HepG2 (cell line): ENCODE measurements around the gene SLC9A9. TPM values are rescaled to one million over a fixed set of nuclear protein-coding genes. Genes with fewer than 3 reads are reported as not detected.

Experiments
- ATAC-seq: fragments of 200-7000 bp; cut with Tn5 transposase; 3 replicates; pipeline ENCODE4 v1.9.1; 2020; ENCODE audit warnings: mild to moderate bottlenecking, moderate library complexity
- BruUV-seq: library from RNA; stranded (reverse); fragments of 400-500 nt; replicated peaks from 2 replicates; lab custom pipeline; 2021; lab: Mats Ljungman, UMichigan
- CTCF ChIA-PET: fragments of 300-600 bp; formaldehyde crosslinking; extraction: SDS; loops from one replicate; lab custom pipeline; 2021; ENCODE audit warnings: low total read pairs, inconsistent platforms, low intra/inter-chr PET ratio; lab: Yijun Ruan, JAX
- POLR2A ChIA-PET: fragments of 350-600 bp; sonication (Branson Sonifier 250); formaldehyde crosslinking; loops from one replicate; lab custom pipeline; 2020; ENCODE audit warnings: antibody characterized with exemption, inconsistent platforms; lab: Yijun Ruan, JAX
- DNase-seq: peaks from one replicate; pipeline ENCODE4 v3.0.0-alpha.2; 2015; ENCODE audit warnings: low spot score
- FAIRE-seq: peaks from 3 replicates; lab custom pipeline; 2011; peaks lifted over from hg19 to GRCh38; lab: Jason Lieb, UNC
- H2AFZ ChIP-seq: one replicate; pipeline ENCODE4 v1.6.1; 2011; ENCODE audit warnings: low read length, inconsistent platforms
- H3K27ac ChIP-seq: fragments of 300-600 bp; 3 replicates; pipeline ENCODE4 v1.8.0; 2011; ENCODE audit warnings: mixed run types, mild to moderate bottlenecking, mixed read lengths, low read length, inconsistent platforms; ENCODE audit not compliant: insufficient read depth; ENCODE audit errors: extremely low read length
- H3K27me3 ChIP-seq, 2 experiments: fragments of 200-600 bp in 1 of 2; 2 replicates in 1 of 2; 3 replicates in 1 of 2; pipeline versions ENCODE4 v1.6.0 to v1.8.0; 2011; ENCODE audit warnings: low read length in 2 of 2, mild to moderate bottlenecking in 2 of 2, moderate library complexity in 2 of 2, inconsistent platforms in 1 of 2; ENCODE audit not compliant: insufficient read depth in 2 of 2, control insufficient read depth in 1 of 2
- H3K36me3 ChIP-seq, 2 experiments: fragments of 200-600 bp in 1 of 2; replicated peaks in 1 of 2; 2 replicates in 1 of 2; 3 replicates in 1 of 2; pipeline versions ENCODE4 v1.5.1 to v1.8.0; 2011; ENCODE audit warnings: low read length in 2 of 2, inconsistent platforms in 1 of 2; ENCODE audit not compliant: insufficient read depth in 2 of 2, control insufficient read depth in 1 of 2
- H3K4me1 ChIP-seq: 2 replicates; pipeline ENCODE4 v1.5.1; 2012; ENCODE audit warnings: low read length, inconsistent platforms; ENCODE audit not compliant: insufficient read depth
- H3K4me2 ChIP-seq: 2 replicates; pipeline ENCODE4 v1.6.0; 2011; ENCODE audit warnings: low read depth, low read length, inconsistent platforms
- H3K4me3 ChIP-seq, 3 experiments: fragments of 200-600 bp in 1 of 3; sonication (generic), shearing (Covaris generic) in 1 of 3; replicated peaks in 1 of 3; 2 replicates each; pipeline ENCODE4 v1.5.1; 2011 to 2016; ENCODE audit warnings: low read length in 3 of 3, inconsistent platforms in 2 of 3, low read depth in 2 of 3, mild to moderate bottlenecking in 2 of 3, control low read depth in 1 of 3, mixed read lengths in 1 of 3; ENCODE audit not compliant: insufficient read depth in 1 of 3
- H3K79me2 ChIP-seq: one replicate; pipeline ENCODE4 v1.6.1; 2011; ENCODE audit warnings: low read length, inconsistent platforms; ENCODE audit not compliant: insufficient read depth
- H3K9ac ChIP-seq: 2 replicates; pipeline ENCODE4 v1.6.0; 2011; ENCODE audit warnings: mild to moderate bottlenecking, low read depth, low read length, inconsistent platforms; ENCODE audit not compliant: insufficient read depth
- H3K9me3 ChIP-seq: 2 replicates; pipeline ENCODE4 v1.5.1; 2012; ENCODE audit warnings: mild to moderate bottlenecking, low read length
- H4K20me1 ChIP-seq: 2 replicates; pipeline ENCODE4 v1.6.0; 2011; ENCODE audit warnings: inconsistent platforms, mild to moderate bottlenecking, low read length, moderate library complexity; ENCODE audit not compliant: insufficient read depth
- GPN1 ChIP-seq: sonication (generic); formaldehyde crosslinking; IDR thresholded peaks from 2 replicates; pipeline ENCODE4 v1.5.1; 2020; ENCODE audit warnings: missing genetic modification reagents, borderline replicate concordance
- HNRNPUL1 ChIP-seq: fragments of 200-400 bp; formaldehyde crosslinking; IDR thresholded peaks from 2 replicates; pipeline ENCODE4 v1.6.1; 2017; ENCODE audit warnings: low read depth, mild to moderate bottlenecking, low read length, moderate library complexity
- IRF2 ChIP-seq: IDR thresholded peaks from 2 replicates; pipeline ENCODE4 v1.6.1; 2018; ENCODE audit warnings: missing genetic modification reagents, missing compliant biosample characterization
- JARID2 ChIP-seq: sonication (generic); formaldehyde crosslinking; IDR thresholded peaks from 2 replicates; pipeline ENCODE4 v1.8.1; 2023; ENCODE audit warnings: missing genetic modification reagents, inconsistent platforms; ENCODE audit not compliant: insufficient replicate concordance
- NR3C1 ChIP-seq: sonication (generic); formaldehyde crosslinking; IDR thresholded peaks from 2 replicates; pipeline ENCODE4 v1.4.0; 2020; ENCODE audit warnings: missing genetic modification reagents
- PHF20 ChIP-seq: sonication (generic); formaldehyde crosslinking; IDR thresholded peaks from 2 replicates; pipeline ENCODE4 v1.5.0; 2020; ENCODE audit warnings: mild to moderate bottlenecking, missing genetic modification reagents
- RAD51 ChIP-seq: fragments of 450-650 bp; IDR thresholded peaks from 2 replicates; pipeline ENCODE4 v1.6.1; 2016; ENCODE audit warnings: borderline replicate concordance
- RBAK ChIP-seq: sonication (generic); formaldehyde crosslinking; IDR thresholded peaks from 2 replicates; pipeline ENCODE4 v1.5.1; 2020; ENCODE audit warnings: mild to moderate bottlenecking, missing genetic modification reagents
- RBFOX2 ChIP-seq: fragments of 200-400 bp; formaldehyde crosslinking; IDR thresholded peaks from 2 replicates; pipeline ENCODE4 v1.6.1; 2017; ENCODE audit warnings: low read depth, mild to moderate bottlenecking, low read length
- SAP130 ChIP-seq: IDR thresholded peaks from 2 replicates; pipeline ENCODE4 v1.6.1; 2016; ENCODE audit warnings: low read depth
- SMC3 ChIP-seq: IDR thresholded peaks from 2 replicates; pipeline ENCODE4 v1.6.1; 2011; ENCODE audit warnings: low read length, improper control_type of control experiment
- SRSF4 ChIP-seq: fragments of 200-400 bp; formaldehyde crosslinking; IDR thresholded peaks from one replicate; pipeline ENCODE4 v1.6.1; 2018; ENCODE audit warnings: mild to moderate bottlenecking, low read depth, low read length, moderate library complexity; ENCODE audit not compliant: poor library complexity, severe bottlenecking
- TBX3 ChIP-seq: fragments of 450-650 bp; IDR thresholded peaks from 2 replicates; pipeline ENCODE4 v1.6.1; 2017; ENCODE audit warnings: antibody characterized with exemption, mild to moderate bottlenecking, inconsistent platforms, borderline replicate concordance
- THYN1 ChIP-seq: sonication (generic); formaldehyde crosslinking; IDR thresholded peaks from 2 replicates; pipeline ENCODE4 v1.8.1; 2023; ENCODE audit warnings: low read depth, mild to moderate bottlenecking, moderate library complexity, missing genetic modification reagents, borderline replicate concordance
- ZNF329 ChIP-seq: sonication (generic); formaldehyde crosslinking; IDR thresholded peaks from 2 replicates; pipeline ENCODE4 v1.9.0; 2021; ENCODE audit warnings: low read depth, mild to moderate bottlenecking, missing genetic modification reagents
- ZNF614 ChIP-seq: IDR thresholded peaks from 2 replicates; pipeline ENCODE4 v1.6.1; 2018; ENCODE audit warnings: missing biosample characterization, missing genetic modification reagents, inconsistent platforms, borderline replicate concordance
- WGBS: methylation state at CpG from one replicate; pipeline ENCODE4 v1.1.6; 2017; ENCODE audit warnings: low lambda C conversion rate; 5-methylcytosine and 5-hydroxymethylcytosine counted together
- in situ Hi-C: cut with HindIII; loops from 2 replicates; pipeline ENCODE4 v1.10.0; 2017; ENCODE audit warnings: low pct_unique_long_range_greater_than_20kb; ENCODE audit not compliant: extremely low pct_ligation_motif_present
- intact Hi-C: fragments of 100-400 bp; cut with micrococcal nuclease; formaldehyde crosslinking; loops from one replicate; pipeline ENCODE4 v1.10.0; 2022; ENCODE audit not compliant: unreplicated experiment
- polyA plus RNA-seq, 8 experiments: library from polyadenylated mRNA; depleted of rRNA in 3 of 8; stranded (reverse) in 7 of 8; unstranded in 1 of 8; fragments of >200 nt; fragmentation: Illumina TruSeq in 4 of 8; extraction: Trizol in 4 of 8; gene quantifications; 2 replicates each; pipeline versions ENCODE4 v1.2.1 to v1.2.3, GENCODE V29; 2011 to 2016; ENCODE audit warnings: low read depth in 4 of 8, missing spikeins in 1 of 8, mixed read lengths in 1 of 8; ENCODE audit not compliant: insufficient read depth in 1 of 8
- total RNA-seq, 5 experiments: library from RNA; depleted of rRNA; stranded (reverse); fragments of >200 nt; fragmentation: Illumina TruSeq; extraction: Trizol; gene quantifications; 2 replicates each; pipeline ENCODE4 v1.2.3, GENCODE V29; 2016; ENCODE audit warnings: low read depth in 1 of 5
- TF ChIP-seq, protein P1 (sequence below): IDR thresholded peaks from 2 replicates; pipeline ENCODE4 v1.6.1; 2016; ENCODE audit warnings: missing genetic modification reagents, missing compliant biosample characterization
- TF ChIP-seq, protein P2 (sequence below): IDR thresholded peaks from 2 replicates; pipeline ENCODE4 v1.6.1; 2016; ENCODE audit warnings: missing compliant biosample characterization, missing genetic modification reagents, borderline replicate concordance
- TF ChIP-seq, protein P3 (sequence below), 2 experiments: sonication (generic) in 1 of 2; formaldehyde crosslinking in 1 of 2; IDR thresholded peaks; 2 replicates each; pipeline versions ENCODE4 v1.6.1 to v1.9.0; 2014 to 2022; ENCODE audit warnings: antibody characterized with exemption in 1 of 2, borderline replicate concordance in 1 of 2, inconsistent platforms in 1 of 2, low read depth in 1 of 2, missing genetic modification reagents in 1 of 2

The SLC9A9 gene
- total and polyA plus RNA-seq, 2 of the 13 experiments (the other 11 are each of a cell fraction or from before 2014, with no cell fraction given) = not detected

DNA sequence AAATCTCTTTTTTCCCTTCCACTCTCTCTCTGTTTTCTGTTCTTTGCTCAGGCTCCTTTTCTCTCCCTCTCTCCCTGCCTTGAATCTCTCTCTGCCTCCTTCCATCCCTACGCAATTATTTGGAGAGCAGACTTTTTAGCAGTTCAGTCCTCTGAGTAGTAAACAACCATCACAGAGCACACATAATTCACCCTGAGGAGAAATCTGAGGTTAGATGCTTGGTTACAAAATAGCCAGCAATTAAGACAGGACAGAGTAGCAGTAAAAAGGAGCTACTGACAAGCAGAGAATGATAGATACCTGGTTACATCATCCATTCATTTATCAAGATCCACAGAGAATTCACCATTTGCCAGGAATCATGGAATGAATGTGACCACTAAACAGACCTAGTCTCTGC, 25.5 kb downstream of the SLC9A9 start:
- in situ Hi-C loops = no loop called here
- 0% methylated on average over 1 of the region's 1 CpG for WGBS
- no peak for FAIRE-seq

More for the DNA sequence above, 25.5 kb downstream of the SLC9A9 start:
- Histone ChIP-seq H3K9me3 (no peaks in the 10 kb centered on the region), H3K4me1 (no peaks in the 10 kb centered on the region), H3K4me2 (no peak overlapping the region), H3K4me3 (no peak overlapping the region), H3K27me3 (no peaks in the 10 kb centered on the region), H2AFZ (no peak overlapping the region), H3K79me2 (no peaks in the 10 kb centered on the region), H4K20me1 (no peaks in the 10 kb centered on the region), H3K9ac (no peak overlapping the region), H3K36me3 (no peaks in the 10 kb centered on the region)
- no TSS peak for BruUV-seq
- DNase-seq (no peak), ATAC-seq (no peak)
- ChIA-PET CTCF (no interaction called here), POLR2A (no interaction called here)
- TF ChIP-seq PHF20 (CRISPR knock-in tag) (no peak), RBAK (no peak), GPN1 (CRISPR knock-in tag) (no peak), ZNF329 (no peak), SMC3 (no peak), RAD51 (no peak), TBX3 (no peak), IRF2 (CRISPR knock-in tag) (no peak), NR3C1 (CRISPR knock-in tag) (no peak), RBFOX2 (no peak), JARID2 (CRISPR knock-in tag) (no peak), SAP130 (CRISPR knock-in tag) (no peak), THYN1 (no peak), HNRNPUL1 (no peak), ZNF614 (CRISPR knock-in tag) (no peak), SRSF4 (no peak)
- TF ChIP-seq, protein P1, sequence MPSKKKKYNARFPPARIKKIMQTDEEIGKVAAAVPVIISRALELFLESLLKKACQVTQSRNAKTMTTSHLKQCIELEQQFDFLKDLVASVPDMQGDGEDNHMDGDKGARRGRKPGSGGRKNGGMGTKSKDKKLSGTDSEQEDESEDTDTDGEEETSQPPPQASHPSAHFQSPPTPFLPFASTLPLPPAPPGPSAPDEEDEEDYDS = no peak
- TF ChIP-seq, protein P2, sequence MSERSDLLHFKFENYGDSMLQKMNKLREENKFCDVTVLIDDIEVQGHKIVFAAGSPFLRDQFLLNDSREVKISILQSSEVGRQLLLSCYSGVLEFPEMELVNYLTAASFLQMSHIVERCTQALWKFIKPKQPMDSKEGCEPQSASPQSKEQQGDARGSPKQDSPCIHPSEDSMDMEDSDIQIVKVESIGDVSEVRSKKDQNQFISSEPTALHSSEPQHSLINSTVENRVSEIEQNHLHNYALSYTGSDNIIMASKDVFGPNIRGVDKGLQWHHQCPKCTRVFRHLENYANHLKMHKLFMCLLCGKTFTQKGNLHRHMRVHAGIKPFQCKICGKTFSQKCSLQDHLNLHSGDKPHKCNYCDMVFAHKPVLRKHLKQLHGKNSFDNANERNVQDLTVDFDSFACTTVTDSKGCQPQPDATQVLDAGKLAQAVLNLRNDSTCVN (CRISPR knock-in tag) = no peak
- TF ChIP-seq, protein P3, sequence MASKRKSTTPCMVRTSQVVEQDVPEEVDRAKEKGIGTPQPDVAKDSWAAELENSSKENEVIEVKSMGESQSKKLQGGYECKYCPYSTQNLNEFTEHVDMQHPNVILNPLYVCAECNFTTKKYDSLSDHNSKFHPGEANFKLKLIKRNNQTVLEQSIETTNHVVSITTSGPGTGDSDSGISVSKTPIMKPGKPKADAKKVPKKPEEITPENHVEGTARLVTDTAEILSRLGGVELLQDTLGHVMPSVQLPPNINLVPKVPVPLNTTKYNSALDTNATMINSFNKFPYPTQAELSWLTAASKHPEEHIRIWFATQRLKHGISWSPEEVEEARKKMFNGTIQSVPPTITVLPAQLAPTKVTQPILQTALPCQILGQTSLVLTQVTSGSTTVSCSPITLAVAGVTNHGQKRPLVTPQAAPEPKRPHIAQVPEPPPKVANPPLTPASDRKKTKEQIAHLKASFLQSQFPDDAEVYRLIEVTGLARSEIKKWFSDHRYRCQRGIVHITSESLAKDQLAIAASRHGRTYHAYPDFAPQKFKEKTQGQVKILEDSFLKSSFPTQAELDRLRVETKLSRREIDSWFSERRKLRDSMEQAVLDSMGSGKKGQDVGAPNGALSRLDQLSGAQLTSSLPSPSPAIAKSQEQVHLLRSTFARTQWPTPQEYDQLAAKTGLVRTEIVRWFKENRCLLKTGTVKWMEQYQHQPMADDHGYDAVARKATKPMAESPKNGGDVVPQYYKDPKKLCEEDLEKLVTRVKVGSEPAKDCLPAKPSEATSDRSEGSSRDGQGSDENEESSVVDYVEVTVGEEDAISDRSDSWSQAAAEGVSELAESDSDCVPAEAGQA (IDR thresholded peaks at IDR 0.05; ENCODE audit: low read depth) = no peak
- TF ChIP-seq, protein P3 (CRISPR knock-in tag; IDR thresholded peaks at IDR 0.05; ENCODE audit: borderline replicate concordance) = no peak
- TF ChIP-seq, all 625 proteins: peak for 0
- intact Hi-C loops = no loop called here
- no peak overlapping the region for H3K27ac ChIP-seq
